PC-3 (cell line): Measurements from ENCODE around the gene VSIG1. TPM values are rescaled to one million over a fixed set of nuclear protein-coding genes. Genes with fewer than 3 reads are reported as not detected.

Experiments
- ATAC-seq: fragments of 200-7000 bp; cut with Tn5 transposase; 2 replicates; pipeline ENCODE4 v1.9.1; 2020; ENCODE audit warnings: mild to moderate bottlenecking, moderate library complexity
- BruUV-seq: library from RNA; stranded (reverse); fragments of 400-500 nt; replicated peaks from 2 replicates; lab custom pipeline; 2021; lab: Mats Ljungman, UMichigan
- CTCF ChIA-PET: fragments of 300-600 bp; sonication (Branson Sonifier 250); formaldehyde crosslinking; loops from one replicate; lab custom pipeline; 2022; ENCODE audit warnings: antibody characterized with exemption; lab: Charles Lee
- POLR2A ChIA-PET: fragments of 300-600 bp; sonication (Branson Sonifier 250); formaldehyde crosslinking; loops from one replicate; lab custom pipeline; 2022; ENCODE audit warnings: antibody characterized with exemption; ENCODE audit not compliant: unreplicated experiment; lab: Charles Lee
- DNase-seq: peaks from one replicate; pipeline ENCODE4 v3.0.0-alpha.2; 2015
- H2AFZ ChIP-seq: fragments of 300-600 bp; sonication (generic); 2 replicates; pipeline ENCODE4 v1.6.0; 2016; ENCODE audit warnings: antibody characterized with exemption, low read length
- H3F3A ChIP-seq: fragments of 300-600 bp; sonication (generic); one replicate; pipeline ENCODE4 v1.6.0; 2017; ENCODE audit warnings: antibody characterized with exemption, low read length, control low read depth, mild to moderate bottlenecking; ENCODE audit not compliant: unreplicated experiment
- H3K27ac ChIP-seq: fragments of 300-600 bp; sonication (generic); 2 replicates; pipeline ENCODE4 v1.5.1; 2016; ENCODE audit warnings: mild to moderate bottlenecking, low read length
- H3K27me3 ChIP-seq: fragments of 300-600 bp; sonication (generic); 2 replicates; pipeline ENCODE4 v1.6.1; 2016; ENCODE audit warnings: low read length, mixed read lengths
- H3K36me3 ChIP-seq: fragments of 300-600 bp; sonication (generic); 2 replicates; pipeline ENCODE4 v1.6.1; 2016; ENCODE audit warnings: low read depth, mixed run types, low read length, mixed read lengths
- H3K4me1 ChIP-seq: fragments of 300-600 bp; sonication (generic); 2 replicates; pipeline ENCODE4 v1.5.1; 2016; ENCODE audit warnings: low read length; ENCODE audit not compliant: insufficient read depth
- H3K4me2 ChIP-seq: fragments of 300-600 bp; sonication (generic); 2 replicates; pipeline ENCODE4 v1.6.0; 2016; ENCODE audit warnings: low read length
- H3K4me3 ChIP-seq: fragments of 300-600 bp; sonication (generic); 2 replicates; pipeline ENCODE4 v1.5.1; 2016; ENCODE audit warnings: mild to moderate bottlenecking, low read length, mixed read lengths
- H3K79me2 ChIP-seq: fragments of 300-600 bp; sonication (generic); 2 replicates; pipeline ENCODE4 v1.6.1; 2017; ENCODE audit warnings: low read length, mixed read lengths
- H3K9ac ChIP-seq: fragments of 300-600 bp; sonication (generic); 2 replicates; pipeline ENCODE4 v1.6.0; 2016; ENCODE audit warnings: mild to moderate bottlenecking, low read length
- H3K9me2 ChIP-seq: fragments of 300-600 bp; sonication (generic); replicated peaks from 2 replicates; pipeline ENCODE4 v1.6.1; 2016; ENCODE audit warnings: mixed run types, low read length, mixed read lengths
- H3K9me3 ChIP-seq: fragments of 300-600 bp; sonication (generic); 2 replicates; pipeline ENCODE4 v1.6.1; 2016; ENCODE audit warnings: low read length, mixed read lengths
- H4K20me1 ChIP-seq: fragments of 300-600 bp; sonication (generic); 2 replicates; pipeline ENCODE4 v1.6.1; 2016; ENCODE audit warnings: low read length, mixed read lengths
- CTCF ChIP-seq: fragments of 300-600 bp; sonication (generic); conservative IDR thresholded peaks from 2 replicates; pipeline ENCODE4 v1.5.1; 2017; ENCODE audit warnings: antibody characterized with exemption, low read depth, mild to moderate bottlenecking, low read length
- EZH2 ChIP-seq: fragments of 300-600 bp; sonication (generic); IDR thresholded peaks from one replicate; pipeline ENCODE4 v1.6.1; 2017; ENCODE audit warnings: antibody characterized with exemption, mild to moderate bottlenecking, low read length; ENCODE audit not compliant: unreplicated experiment
- EZH2phosphoT487 ChIP-seq: fragments of 300-600 bp; sonication (generic); IDR thresholded peaks from 2 replicates; pipeline ENCODE4 v1.6.1; 2018; ENCODE audit warnings: mild to moderate bottlenecking, antibody characterized with exemption, low read length, borderline replicate concordance
- intact Hi-C: fragments of 100-400 bp; cut with micrococcal nuclease; formaldehyde crosslinking; loops from 2 replicates; pipeline ENCODE4 v1.9.0; 2023
- total RNA-seq: library from RNA; depleted of rRNA; stranded (reverse); fragments of >200 nt; gene quantifications from 2 replicates; pipeline ENCODE4 v1.2.3, GENCODE V29; 2014

The VSIG1 gene
- total RNA-seq, 1 experiment from 2014 or later, result 0.84 TPM

GRCh38 chrX:108029928-108030711, 14.7 kb upstream of the VSIG1 start:
- no peaks in the 10 kb centered on the region for H4K20me1 ChIP-seq
- TF ChIP-seq CTCF, result no peak
- no peak for TF ChIP-seq EZH2phosphoT487
- TF ChIP-seq EZH2, result no peak
- CTCF ChIA-PET, result no interaction called here
- ATAC-seq (no peak), DNase-seq (peak; percentile 28)
- H3K27me3 ChIP-seq, result no peaks in the 10 kb centered on the region
- H3K4me3 ChIP-seq, result no peak overlapping the region
- BruUV-seq, result no TSS peak
- no peaks in the 10 kb centered on the region for H3K36me3 ChIP-seq
- no peaks in the 10 kb centered on the region for H3K9me2 ChIP-seq
- no peaks in the 10 kb centered on the region for H3K9me3 ChIP-seq
- no peaks in the 10 kb centered on the region for H3K79me2 ChIP-seq
- peak overlapping the region; percentile 38; the same call in 1 of the 2 replicates for H3K27ac ChIP-seq
- POLR2A ChIA-PET, result no interaction called here
- no peak overlapping the region for H2AFZ ChIP-seq
- no peak overlapping the region for H3K9ac ChIP-seq
- peaks cover 71% of the 10 kb centered on the region for H3K4me1 ChIP-seq
- H3F3A ChIP-seq, result no peaks in the 10 kb centered on the region
- no peak overlapping the region for H3K4me2 ChIP-seq
- intact Hi-C loops, result no loop called here

GRCh38 chrX:108032944-108033343, 11.9 kb upstream of the VSIG1 start:
- H3K4me3 ChIP-seq, result no peak overlapping the region
- ATAC-seq, result peak; percentile 8
- H3K27me3 ChIP-seq, result no peaks in the 10 kb centered on the region
- no peaks in the 10 kb centered on the region for H3K79me2 ChIP-seq
- peaks cover 5% of the 10 kb centered on the region for H3F3A ChIP-seq
- TF ChIP-seq EZH2phosphoT487, result no peak
- ChIA-PET CTCF (no interaction called here), POLR2A (no interaction called here)
- DNase-seq, result peak; percentile 63
- peaks cover 78% of the 10 kb centered on the region for H3K4me1 ChIP-seq
- H3K9me2 ChIP-seq, result no peaks in the 10 kb centered on the region
- H3K27ac ChIP-seq, result peak overlapping the region; percentile 98
- no peaks in the 10 kb centered on the region for H3K9me3 ChIP-seq
- H3K9ac ChIP-seq, result peak overlapping the region; percentile 72
- no peaks in the 10 kb centered on the region for H3K36me3 ChIP-seq
- intact Hi-C loops, result no loop called here
- no peaks in the 10 kb centered on the region for H4K20me1 ChIP-seq
- no TSS peak for BruUV-seq
- H3K4me2 ChIP-seq, result peak overlapping the region; percentile 39
- H2AFZ ChIP-seq, result peak overlapping the region; percentile 61

- Histone ChIP-seq H3K27me3 (no peaks in the 10 kb centered on the region), H4K20me1 (no peaks in the 10 kb centered on the region), H3K27ac (peak overlapping the region; percentile 98), H3K79me2 (no peaks in the 10 kb centered on the region), H3F3A (peaks cover 5% of the 10 kb centered on the region), H3K9ac (peak overlapping the region; percentile 72), H3K4me2 (peak overlapping the region; percentile 39), H3K4me3 (no peak overlapping the region), H3K4me1 (peaks cover 73% of the 10 kb centered on the region), H2AFZ (peak overlapping the region; percentile 61), H3K36me3 (no peaks in the 10 kb centered on the region), H3K9me2 (no peaks in the 10 kb centered on the region), H3K9me3 (no peaks in the 10 kb centered on the region)
- ChIA-PET CTCF (interaction anchor here (0.7 kb wide), 1 partner anchor 13 kb away, joined by 3 read pairs; no protein-coding TSS in a partner anchor), POLR2A (no interaction called here)
- TF ChIP-seq EZH2phosphoT487, result no peak
- TF ChIP-seq EZH2, result no peak
- TF ChIP-seq CTCF, result no peak
- intact Hi-C loops, result no loop called here
- DNase-seq (no peak), ATAC-seq (no peak; the same call in 1 of the 2 replicates)
- no TSS peak for BruUV-seq
Measured at GRCh38 chrX:108033890-108034289, 11.0 kb upstream of the VSIG1 start.
